HPDE6-E6E7 (cell line): ENCODE data around the gene NMT1.

Source experiments
- DNase-seq: peaks from one replicate; pipeline ENCODE4 v3.0.0; 2011; ENCODE audit warnings: missing footprints; ENCODE audit errors: extremely low spot score

The NMT1 gene

DNA sequence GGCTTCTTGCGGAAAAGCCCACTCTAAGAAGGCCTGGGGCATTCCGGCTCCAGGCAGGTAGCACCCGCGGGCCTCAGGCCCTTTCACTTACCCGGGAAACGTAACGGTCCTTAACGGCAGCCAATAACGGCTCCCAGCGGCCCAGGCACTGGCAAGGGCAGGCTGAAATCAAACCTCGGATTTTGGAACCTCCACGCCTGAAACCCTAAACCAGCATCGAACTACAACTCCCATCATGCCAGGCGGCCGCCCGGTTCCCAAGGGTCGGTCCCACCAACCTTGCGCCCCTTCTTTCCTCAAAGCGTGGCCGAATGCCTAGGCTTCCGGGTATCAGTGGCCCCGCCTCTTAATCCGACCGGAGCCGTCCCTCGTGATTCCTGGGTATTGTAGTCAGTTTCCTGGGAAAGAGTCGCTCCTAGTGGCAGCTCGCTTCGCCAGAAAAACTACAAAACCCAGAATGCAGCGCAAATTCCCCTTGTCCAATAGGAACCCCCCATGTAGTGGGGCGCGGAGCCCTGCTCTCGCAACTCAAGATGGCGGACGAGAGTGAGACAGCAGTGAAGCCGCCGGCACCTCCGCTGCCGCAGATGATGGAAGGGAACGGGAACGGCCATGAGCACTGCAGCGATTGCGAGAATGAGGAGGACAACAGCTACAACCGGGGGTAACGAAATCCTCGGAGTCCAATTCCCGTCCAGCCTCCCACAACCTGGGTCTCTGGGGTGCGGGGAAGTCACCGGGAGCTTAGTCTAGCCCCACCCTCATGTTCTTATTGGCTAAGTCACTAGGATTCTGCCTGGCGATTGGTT, at the start of gene NMT1:
NMT1 (plus strand) TSS at position 521 of the 809 bp plus-strand sequence; CDS start at position 534, 13 bp downstream.
- DNase-seq = peak; percentile 98

DNA sequence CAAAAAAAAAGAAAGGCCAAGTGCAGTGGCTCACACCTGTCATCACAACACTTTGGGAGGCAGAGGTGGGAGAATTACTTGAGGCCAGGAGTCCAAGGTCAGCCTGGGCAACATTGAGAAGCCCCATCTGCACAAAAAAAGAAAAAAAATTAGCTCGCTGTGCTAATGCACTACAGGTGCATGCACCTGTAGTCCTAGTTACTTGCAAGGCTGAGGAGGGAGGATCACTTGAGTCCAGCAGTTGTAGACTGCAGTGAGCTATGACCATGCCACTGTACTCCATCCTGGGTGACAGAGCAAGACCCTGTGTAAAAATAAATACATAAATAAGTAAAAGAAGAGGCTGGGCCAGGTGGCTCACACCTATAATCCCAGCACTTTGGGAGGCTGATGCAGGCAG, 49.4 kb upstream of the NMT1 start:
- DNase-seq = no peak

DNA sequence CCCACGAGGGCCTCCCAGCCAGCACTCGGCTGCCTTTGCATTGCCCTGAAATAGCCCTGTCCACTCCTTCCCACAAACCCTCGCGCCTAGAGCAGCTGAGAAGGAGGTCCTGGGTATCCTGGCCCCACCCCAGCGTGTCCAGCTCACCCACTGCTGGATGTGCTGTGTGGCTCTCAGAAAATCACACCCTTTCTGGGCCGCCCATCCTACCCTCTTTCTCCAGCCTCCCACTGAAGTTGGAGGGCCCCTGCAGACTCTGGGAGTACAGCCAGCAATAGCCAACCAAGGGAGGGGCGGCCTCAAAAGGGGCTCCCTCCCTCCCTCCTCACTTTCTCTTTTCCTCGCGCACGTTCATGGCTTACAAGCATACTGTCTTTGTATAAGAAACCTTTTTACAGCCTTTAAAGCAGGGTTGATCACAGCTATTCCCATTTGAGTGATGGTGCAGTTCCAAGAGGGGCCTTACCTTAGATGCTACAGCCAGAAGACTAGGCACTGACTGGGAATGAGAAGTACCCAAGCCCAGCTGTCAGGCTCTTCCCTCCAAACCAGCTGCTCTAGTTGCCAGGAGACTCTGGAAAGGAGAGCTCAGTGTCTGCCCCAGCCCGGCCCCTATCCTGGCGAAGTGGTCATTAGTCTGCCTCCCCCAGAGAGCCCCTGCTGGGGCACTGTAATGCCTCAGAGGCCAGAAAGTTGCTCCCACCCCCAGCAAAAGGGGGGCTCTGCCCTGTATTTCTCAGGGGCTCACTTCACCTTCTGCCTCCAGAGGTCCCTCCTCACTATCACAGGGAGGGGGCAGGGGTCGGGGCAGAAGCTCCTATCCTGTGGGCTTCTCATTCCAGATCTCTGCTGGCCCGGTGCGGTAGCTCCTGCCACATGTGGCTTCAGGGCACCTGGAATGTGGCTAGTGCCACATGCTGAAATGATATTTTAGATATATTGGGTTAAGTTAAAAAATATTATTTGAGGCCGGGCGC, 47.8 kb upstream of the NMT1 start:
- DNase-seq = no peak

DNA sequence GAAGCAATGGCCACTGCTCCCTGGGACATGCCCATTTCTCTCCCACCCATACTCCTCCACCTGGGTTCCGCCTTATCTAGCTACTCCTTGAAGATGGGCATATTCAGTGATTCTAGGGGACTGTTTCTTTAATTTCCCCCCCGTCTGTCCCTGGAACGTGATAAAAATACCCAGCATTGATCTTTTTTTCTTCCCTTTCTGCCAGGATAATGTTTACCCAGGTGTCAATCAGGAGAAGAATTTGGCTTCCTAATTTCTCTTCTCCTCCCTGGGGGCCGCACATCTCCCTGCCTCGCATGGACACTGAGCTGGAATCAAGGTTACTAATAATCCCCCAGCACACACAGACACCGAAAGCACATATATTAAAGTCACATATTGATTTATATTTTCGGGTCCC, 44.9 kb upstream of the NMT1 start:
- no peak for DNase-seq

DNA sequence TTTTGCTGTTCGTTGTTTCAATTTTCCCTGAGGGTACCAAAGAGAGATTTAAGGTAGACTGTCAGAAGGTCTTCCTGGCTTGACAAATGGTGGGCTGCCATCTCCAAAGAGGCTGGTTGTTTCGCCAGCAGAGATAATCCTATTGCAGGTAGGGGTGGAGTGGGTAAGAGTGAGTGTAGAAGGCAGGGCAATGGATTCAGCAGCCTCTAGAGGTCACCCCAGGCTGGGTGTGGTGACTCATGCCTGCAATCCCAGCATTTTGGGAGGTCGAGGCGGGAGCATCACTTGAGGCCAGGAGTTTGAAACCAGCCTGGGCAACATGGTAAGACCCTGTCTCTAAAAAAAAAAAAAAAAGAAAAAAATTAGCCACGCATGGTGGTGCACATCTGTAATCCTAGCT, 44.3 kb upstream of the NMT1 start:
- no peak for DNase-seq

DNA sequence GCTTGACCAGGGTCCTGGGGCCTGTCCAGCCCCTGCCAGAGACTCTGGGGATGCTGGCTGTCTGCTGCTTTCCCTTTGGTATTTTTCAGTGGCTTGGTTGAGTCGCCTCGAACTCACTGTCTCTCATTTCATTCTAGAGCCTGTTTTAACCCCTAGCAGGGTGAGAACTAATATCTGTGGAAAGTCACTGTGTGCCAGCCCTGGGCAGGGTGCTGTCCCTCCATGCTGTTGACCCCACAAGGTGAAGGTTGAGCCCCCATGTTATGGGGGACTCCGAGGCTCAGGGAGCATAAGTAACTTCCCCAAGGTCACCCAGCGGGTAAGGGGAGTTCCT, 42.6 kb upstream of the NMT1 start:
- DNase-seq = no peak

DNA sequence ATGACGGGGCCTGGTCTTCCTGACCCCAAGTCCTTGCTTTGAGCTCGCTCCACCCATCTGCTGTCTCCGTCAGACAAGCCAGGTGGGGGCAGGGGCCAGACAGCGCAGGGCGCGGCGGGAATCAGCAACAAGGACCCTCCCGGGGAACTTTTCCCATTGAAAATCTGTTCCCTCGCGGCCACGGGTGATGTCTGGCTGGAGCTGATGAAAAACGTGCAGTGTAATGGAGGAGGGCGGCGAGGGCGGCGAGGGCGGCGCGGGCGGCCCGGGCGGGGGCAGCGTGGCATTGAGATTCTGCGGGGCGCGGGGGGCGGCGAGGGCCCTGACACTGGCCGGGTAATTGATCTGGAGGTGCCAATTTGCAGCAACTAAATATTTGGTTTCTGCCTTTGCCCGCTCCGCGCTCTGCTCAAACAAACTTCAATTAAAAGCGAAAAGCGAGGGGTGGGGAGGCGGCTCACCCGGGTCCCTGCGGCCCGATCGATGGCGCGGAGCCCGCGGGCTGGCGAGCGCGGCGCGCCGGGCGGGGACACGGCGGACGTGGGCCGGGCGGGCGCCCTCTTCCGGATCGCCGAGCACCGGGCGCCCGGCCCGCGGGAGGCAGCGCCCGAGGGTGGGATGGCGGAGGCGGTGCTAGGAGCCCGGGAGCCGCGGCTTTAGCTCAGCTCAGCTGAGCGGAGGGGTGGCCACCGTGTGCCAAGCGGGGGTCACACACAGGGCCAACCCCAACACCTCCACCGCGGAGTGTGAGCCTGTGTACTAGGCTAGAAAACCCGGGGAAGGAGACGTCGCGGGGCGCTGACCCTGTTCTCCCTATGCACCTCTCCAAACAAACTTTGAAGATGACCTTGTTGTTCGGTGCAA, 42.0 kb upstream of the NMT1 start:
- peak; percentile 60 for DNase-seq

DNA sequence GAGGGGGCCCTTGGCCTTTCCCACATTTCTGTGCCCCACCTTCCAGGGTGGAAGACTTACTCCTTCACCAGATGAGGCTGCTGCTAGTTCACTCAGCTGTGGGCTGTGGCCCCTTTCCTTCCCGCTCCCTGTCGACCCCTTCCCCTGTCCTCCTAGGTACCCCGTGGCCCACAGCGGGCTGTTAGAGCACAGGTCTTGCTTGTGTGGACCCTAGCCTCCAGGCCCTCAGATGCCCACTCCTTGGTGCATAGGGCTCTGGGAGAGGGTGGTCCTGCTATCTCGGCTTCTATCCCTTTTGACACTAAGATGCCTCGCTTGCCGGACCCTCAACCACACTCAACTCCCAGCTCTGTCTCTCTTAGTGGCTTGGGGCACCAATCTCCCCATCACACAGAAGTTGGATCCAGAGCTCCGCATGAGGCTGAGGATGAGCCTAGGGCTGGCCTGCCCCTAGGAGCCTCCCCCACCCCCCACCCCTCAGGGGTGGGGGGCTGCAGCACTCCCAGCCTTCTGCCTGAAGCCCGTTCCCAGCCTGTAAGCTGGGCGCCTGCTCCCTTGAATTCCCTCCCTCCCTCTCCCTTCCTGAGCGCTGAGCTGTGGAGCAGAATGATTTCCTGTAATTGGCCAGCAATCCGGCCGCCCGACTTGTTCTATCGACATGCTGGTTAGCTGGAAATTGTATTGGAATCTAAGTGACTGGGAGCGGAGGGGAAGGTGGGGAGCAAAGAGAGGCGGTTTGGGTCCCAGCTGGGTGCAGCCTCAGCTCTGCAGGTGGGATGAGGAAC, 40.6 kb upstream of the NMT1 start:
- no peak for DNase-seq

DNA sequence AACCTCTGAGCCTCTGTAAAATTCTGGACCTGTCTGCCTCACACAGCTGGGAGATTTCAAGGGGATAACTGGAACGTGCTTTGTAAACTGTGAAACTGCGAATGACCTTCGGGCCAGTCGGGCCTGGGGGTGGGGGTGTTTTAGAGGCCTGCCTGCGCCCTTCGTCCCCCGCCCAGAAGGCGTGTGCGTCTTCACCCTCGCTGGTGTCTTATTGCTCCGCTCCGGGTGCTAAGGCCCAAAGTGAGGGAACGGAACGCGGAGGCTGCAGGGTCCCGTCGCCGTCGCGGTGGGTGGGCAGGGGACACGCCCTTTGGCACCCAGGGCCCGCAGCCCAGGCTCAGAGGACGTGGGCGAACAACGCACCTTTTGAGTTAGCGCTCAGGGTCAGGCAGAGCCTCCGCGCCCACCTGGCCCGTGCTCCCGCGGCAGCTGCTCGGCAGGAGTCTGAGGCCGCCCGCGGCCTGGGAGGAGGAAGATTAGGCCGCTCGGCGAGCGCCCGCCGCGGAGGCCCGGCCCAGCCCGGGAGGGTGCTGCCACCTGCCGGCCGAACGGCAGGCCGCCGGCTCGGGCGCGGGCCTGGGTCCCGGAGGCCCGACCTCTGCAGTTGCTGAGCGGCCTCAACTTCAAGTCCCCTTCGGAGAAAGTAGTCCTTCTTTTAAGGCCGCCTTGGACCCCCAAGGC, 39.4 kb upstream of the NMT1 start:
- peak; percentile 85 for DNase-seq

DNA sequence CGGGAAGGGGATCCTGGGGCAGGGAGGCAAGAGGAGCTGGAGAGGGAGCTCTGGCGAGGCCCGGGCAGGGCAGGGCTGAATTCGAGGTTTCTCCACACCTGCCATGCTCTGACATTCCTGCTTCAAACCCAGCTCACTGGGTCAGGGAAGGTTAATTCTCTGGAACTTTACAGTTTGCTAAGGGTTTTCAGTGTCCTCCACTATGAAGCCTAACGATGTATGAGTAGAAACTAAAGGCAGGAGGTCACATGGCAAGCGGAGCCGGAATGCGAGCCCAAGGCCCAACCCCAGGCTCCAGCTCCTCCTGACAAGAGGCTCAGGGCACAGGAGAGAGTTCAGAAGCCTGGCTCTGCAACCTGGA, 38.8 kb upstream of the NMT1 start:
- no peak for DNase-seq

DNA sequence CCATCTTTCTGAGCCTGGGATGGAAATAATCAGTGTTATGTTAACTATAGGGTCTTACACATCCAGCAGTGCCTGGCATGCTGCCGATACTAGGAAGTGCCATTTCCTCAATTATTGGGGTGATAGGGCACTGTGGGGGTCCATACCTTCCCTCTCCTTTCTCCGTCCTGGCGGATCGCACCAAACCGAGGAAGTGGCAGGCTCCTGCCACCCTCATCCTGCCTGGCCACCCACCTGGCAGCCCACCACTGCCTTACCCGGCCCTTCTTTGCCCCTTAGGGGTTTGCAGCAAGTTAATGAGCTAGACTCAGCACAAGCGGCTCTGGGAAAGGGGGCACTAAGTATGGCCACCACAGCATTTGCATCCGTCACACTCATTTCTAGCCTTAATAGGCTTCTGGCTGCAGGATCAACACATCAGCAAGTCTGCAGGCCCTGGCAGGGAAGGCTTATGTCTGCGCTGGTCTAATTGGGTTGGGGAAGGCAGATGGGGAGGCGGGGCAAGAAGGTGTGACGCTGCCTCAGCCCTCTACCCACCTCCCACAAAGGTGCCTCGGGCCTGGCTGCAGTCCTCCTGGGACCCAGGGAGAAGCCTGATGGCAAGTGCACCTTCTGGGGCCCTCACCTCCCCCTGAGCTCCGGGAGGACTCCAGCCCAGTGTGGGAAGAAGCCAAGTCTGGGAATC, 38.3 kb upstream of the NMT1 start:
- no peak for DNase-seq

DNA sequence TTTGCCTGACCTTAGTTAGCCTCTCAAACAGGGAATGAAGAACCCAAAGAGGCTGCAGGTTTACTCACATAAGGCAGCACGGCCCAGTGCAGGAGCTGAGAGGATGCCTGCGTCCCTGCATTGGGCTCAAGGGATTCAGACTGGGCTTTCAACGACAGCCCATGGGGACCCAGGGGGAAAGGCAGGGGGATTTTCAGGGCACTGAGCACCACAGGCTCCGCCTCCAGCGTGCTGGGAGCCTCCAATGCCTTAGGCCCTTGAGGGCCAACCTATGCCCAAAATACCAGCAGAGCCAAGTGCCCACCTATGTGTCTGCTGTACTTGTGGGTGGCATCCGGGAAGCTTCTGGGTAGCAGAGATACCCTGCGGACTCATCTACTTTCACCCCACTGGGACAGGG, 32.0 kb upstream of the NMT1 start:
- no peak for DNase-seq

DNA sequence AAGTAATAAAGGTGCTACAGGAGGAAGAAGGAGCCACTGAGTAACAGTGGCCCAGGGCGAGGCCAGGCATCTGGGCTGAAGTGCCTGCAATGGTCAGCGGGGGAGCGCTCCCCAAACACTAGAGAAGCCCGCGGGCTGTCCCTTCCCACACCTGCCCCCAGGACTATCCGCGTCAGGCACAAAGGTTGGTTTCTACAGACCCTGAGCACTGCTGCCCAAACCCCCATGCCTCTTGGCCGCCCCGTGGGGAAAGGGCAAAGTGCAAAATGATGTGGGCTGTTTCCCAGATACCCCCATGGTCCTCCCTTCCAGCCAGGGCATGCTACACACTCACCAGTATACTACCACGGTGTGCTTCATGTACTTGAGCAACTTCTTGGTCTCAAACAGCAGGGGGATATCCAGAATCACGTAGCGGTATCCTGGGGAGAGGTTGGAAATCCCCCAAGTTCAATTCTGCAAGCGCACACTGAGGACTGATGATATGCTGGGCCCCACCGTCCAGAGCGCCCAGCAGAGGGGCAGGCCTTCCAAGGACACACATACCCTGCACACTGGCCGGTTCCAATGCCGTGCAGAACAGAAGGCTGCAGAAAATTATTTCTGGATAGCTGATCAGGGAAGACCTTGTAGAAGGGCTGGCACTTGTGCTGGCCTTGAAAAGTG, 31.2 kb upstream of the NMT1 start:
- DNase-seq = no peak

DNA sequence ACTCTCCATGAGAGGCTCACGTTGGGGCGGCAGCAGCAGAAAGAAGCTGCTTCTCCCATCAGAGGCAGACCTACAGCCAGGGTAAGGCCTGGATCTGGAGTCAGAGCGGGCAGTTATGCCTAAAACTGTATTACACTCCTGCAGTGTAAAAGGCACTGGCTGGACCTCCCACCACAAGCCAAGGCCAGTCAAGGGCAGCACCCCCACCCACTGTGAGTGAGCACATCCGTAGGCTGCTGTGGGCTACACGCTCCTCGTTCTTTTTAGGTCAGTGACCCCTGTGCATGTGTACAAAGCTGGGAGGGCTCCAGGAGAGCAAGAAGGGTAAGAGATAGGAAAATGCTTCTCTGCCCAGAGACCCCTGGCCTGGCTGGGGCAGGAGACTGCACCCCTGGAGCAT, 30.4 kb upstream of the NMT1 start:
- no peak for DNase-seq

DNA sequence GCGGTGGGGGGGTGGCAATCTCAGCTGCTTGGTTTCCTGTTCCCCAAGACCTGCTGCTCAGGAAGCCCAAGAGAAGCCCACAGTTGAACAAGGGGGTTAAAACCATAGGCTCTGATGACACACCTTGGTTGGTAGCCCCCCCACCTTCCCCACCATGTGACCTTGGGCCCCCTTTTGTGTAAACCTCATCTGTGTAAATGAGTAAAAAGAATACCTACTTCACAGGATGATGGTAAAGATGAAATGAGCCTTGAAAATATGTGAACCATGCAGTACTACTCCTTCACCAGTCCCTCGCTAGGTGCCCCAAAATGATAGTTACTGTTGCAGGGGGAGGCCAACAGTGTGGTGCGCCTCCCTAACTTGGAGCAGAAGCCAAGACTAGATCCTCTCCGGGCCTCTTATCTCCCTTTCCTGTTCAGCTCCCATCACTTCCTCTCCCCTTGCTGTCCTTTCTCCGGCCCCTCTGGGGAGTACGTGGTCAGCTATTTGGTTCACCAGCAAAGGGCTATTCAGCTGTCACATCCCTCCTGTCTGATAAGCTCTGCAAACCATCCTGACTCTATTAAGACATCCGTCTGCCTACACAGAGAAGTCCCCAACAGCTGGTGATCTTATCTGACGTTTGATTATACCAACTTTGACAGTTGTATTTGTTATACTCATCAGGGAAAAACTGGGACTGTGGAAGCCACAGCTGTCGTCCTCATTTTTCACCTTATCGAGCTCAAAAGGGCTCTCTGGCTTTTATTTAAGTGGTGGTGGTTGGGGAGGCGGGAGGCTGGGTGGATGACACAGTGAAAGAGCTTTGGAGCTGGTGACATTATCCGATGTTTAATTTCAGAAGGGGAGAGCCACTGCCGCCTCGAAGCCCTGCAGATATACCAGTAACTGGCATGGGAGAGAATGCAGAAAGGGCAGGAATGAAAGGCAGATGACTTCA, 29.6 kb upstream of the NMT1 start:
- DNase-seq = no peak

DNA sequence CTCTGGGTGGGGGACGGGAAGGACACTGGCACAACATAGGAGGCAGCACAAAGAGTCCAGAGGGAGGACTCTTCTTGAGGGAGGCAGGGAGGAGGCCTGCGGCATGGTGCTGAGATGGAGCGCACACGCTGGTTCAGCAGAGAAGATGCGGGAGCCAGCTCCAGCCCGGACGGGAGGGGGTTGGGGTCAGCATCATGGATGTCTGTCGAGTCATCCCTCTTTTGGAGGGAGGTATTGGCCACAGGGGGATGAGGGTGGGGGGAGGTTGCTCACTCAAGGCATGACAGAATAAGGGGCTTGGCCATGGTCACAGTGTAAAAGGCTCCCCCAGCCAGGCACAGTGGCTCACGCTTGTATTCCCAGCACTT, 29.0 kb upstream of the NMT1 start:
- no peak for DNase-seq

DNA sequence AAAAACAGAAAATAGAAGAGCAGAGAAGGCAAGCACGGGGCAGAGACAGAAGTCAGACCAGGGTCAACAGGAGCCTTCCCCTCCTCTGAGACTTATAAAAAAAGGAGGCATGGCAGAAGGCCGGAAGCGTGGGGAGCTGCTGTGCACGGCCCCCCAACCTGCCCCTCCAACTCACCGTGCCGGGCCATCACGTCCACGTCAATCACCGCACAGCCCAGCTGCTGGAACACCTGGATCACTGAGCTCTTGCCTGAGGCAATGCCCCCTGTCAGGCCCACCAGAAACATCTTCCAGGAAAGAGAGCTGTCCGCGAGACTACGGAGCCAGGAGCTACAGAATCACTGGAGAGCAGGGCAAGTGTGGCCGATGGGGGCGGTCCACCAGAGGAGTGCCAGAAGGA, 26.5 kb upstream of the NMT1 start:
- DNase-seq = no peak

DNA sequence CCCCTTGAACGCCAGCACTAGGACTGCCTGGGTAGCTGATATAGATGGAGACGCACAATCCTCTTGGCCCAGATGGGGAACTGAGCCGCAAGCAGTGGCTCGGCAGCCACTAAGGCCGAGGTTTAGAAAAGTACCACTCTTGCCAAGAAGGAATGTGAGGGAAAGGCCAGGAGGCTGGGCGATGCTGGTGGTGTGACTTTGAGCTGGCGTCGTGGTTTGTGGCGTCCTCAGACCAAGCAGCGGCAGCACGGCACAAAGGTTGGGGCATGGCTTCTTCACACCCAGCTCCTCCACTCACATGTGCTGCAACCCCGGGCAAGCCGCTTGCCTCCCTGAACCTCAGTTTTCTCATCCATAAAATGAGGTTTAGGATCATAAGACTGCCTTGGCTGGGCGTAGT, 25.3 kb upstream of the NMT1 start:
- no peak for DNase-seq

DNA sequence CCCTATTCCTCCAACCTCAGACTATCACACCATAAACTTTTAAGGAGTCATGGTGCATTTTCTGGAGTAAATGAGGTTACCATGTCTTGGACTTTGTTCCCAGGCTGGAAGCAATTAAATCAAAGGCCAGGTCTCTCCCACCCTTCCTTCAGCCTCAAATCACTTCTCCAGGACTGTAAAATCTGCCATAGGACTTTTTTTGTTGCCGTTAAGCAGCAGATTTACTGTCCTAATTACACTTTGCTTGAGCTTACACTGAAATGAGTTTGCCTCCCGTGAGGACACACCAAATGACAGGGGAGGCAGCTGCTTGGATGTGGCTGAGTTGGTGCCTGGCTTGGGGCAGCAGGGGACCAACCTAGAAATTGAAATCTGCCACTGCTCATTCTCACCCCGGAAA, 24.4 kb upstream of the NMT1 start:
- no peak for DNase-seq
